Measurements from ENCODE around the gene KCNH5.

- no peak for TF ChIP-seq CTCF (IDR thresholded peaks at IDR 0.05)
- TF ChIP-seq, protein P1, sequence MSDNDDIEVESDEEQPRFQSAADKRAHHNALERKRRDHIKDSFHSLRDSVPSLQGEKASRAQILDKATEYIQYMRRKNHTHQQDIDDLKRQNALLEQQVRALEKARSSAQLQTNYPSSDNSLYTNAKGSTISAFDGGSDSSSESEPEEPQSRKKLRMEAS (CRISPR knock-in tag; IDR thresholded peaks at IDR 0.05): no peak
- no peak for TF ChIP-seq CBFB (CRISPR knock-in tag; IDR thresholded peaks at IDR 0.05; ENCODE audit: low read depth)
- TF ChIP-seq NR2C2 (CRISPR knock-in tag; IDR thresholded peaks at IDR 0.05): no peak
Measured at GRCh38 chr14:62687818-62688217, 357.4 kb downstream of the KCNH5 start.
